ENCODE data around the gene EME1. TPM values are rescaled to one million over a fixed set of nuclear protein-coding genes. Genes with fewer than 3 reads are reported as not detected.

The EME1 gene
- total and polyA plus RNA-seq, 2 donors (not counting 3 experiments of a cell fraction or from before 2014, with no cell fraction given) = 5.6 to 9.1 TPM

- FAIRE-seq (no peak), DNase-seq (ENCODE audit: low read depth, low spot score) (no peak)
- Histone ChIP-seq H3K4me3 (replicated peaks in 1 of 3; ENCODE audit: insufficient read depth in 1 of 3, low read depth in 1 of 3, low read length in 3 of 3) (no peak overlapping the region), H3K27me3 (ENCODE audit: control insufficient read depth in 2 of 2, insufficient read depth in 2 of 2, low read length in 2 of 2) (no peaks in the 10 kb centered on the region), H3K36me3 (ENCODE audit: control insufficient read depth in 2 of 2, extremely low read depth in 1 of 2, insufficient read depth in 2 of 2, low read length in 2 of 2) (peaks cover 48 to 72% of the 10 kb centered on the region in 2 experiments), H4K20me1 (replicated peaks; ENCODE audit: control insufficient read depth, extremely low read depth, insufficient read depth, low read length) (peaks cover 5% of the 10 kb centered on the region), H3K27ac (ENCODE audit: insufficient read depth, low read depth, low read length) (no peak overlapping the region), H3K9ac (replicated peaks; ENCODE audit: extremely low read depth, insufficient read depth, low read length) (no peak overlapping the region), H3K4me2 (ENCODE audit: insufficient read depth, low read length) (no peak overlapping the region), H3K9me1 (replicated peaks; ENCODE audit: control insufficient read depth, extremely low read depth, insufficient read depth, low read length) (no peaks in the 10 kb centered on the region), H3K4me1 (ENCODE audit: control insufficient read depth, extremely low read depth, insufficient read depth, low read length) (no peaks in the 10 kb centered on the region), H3K9me3 (replicated peaks; ENCODE audit: control insufficient read depth, insufficient read depth, low read length) (no peaks in the 10 kb centered on the region), H2AFZ (ENCODE audit: low read depth, low read length) (no peak overlapping the region), H3K79me2 (ENCODE audit: control insufficient read depth, insufficient read depth, low read length) (peaks cover 18% of the 10 kb centered on the region)
- dilution Hi-C loops (cut with MboI; ENCODE audit: extremely low pct_ligation_motif_present, low sequenced_read_pairs) (no loop called here), intact Hi-C loops (cut with micrococcal nuclease) (no loop called here)
- BruUV-seq (replicated peaks) = no TSS peak
- POLR2A ChIA-PET = no interaction called here
- CTCF ChIA-PET = interaction anchor here (1.2 to 3.2 kb wide), 2 partner anchors 10 to 11 kb away, joined by 3 to 14 read pairs; partner anchors contain the start of gene LRRC59
- TF ChIP-seq, protein P1, sequence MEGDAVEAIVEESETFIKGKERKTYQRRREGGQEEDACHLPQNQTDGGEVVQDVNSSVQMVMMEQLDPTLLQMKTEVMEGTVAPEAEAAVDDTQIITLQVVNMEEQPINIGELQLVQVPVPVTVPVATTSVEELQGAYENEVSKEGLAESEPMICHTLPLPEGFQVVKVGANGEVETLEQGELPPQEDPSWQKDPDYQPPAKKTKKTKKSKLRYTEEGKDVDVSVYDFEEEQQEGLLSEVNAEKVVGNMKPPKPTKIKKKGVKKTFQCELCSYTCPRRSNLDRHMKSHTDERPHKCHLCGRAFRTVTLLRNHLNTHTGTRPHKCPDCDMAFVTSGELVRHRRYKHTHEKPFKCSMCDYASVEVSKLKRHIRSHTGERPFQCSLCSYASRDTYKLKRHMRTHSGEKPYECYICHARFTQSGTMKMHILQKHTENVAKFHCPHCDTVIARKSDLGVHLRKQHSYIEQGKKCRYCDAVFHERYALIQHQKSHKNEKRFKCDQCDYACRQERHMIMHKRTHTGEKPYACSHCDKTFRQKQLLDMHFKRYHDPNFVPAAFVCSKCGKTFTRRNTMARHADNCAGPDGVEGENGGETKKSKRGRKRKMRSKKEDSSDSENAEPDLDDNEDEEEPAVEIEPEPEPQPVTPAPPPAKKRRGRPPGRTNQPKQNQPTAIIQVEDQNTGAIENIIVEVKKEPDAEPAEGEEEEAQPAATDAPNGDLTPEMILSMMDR (IDR thresholded peaks at IDR 0.05; ENCODE audit: extremely low read depth in 1 of 2, insufficient read depth in 1 of 2, low read depth in 1 of 2, low read length in 2 of 2) = no peak
- TF ChIP-seq JUN (IDR thresholded peaks at IDR 0.05; ENCODE audit: borderline replicate concordance, insufficient read depth, insufficient read length, low read depth) (no peak), FOS (IDR thresholded peaks at IDR 0.05; ENCODE audit: borderline replicate concordance, insufficient read depth, low read length) (no peak), POLR2A (IDR thresholded peaks at IDR 0.05; ENCODE audit: low read depth, low read length) (no peak), EZH2 (IDR thresholded peaks at IDR 0.05; ENCODE audit: borderline replicate concordance, low read depth, low read length, severe bottlenecking) (no peak), POLR2AphosphoS5 (IDR thresholded peaks at IDR 0.05; ENCODE audit: insufficient read depth, low read depth, low read length) (no peak), GATA2 (IDR thresholded peaks at IDR 0.05; ENCODE audit: insufficient read depth, insufficient read length, low read depth, low read length) (no peak), MYC (IDR thresholded peaks at IDR 0.05; ENCODE audit: low read depth, low read length) (no peak)
- TF ChIP-seq, protein P2, sequence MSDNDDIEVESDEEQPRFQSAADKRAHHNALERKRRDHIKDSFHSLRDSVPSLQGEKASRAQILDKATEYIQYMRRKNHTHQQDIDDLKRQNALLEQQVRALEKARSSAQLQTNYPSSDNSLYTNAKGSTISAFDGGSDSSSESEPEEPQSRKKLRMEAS (IDR thresholded peaks at IDR 0.05; ENCODE audit: insufficient read depth, insufficient read length) = no peak
Observed at GRCh38 chr17:50386510-50386909, 13.5 kb downstream of the EME1 start.
